Activated CD8-positive, alpha-beta memory T cell treated with anti-CD3 and anti-CD28 coated beads for 36 hours (primary cell): Measurements from ENCODE around the gene GPR171. TPM values are rescaled to one million over a fixed set of nuclear protein-coding genes. Genes with fewer than 3 reads are reported as not detected.

Source experiments
- CTCF ChIA-PET: fragments of 350-600 bp; sonication (Branson Sonifier 250); formaldehyde crosslinking; loops from one replicate; lab custom pipeline; 2021; ENCODE audit warnings: antibody characterized with exemption; lab: Charles Lee
- POLR2A ChIA-PET: fragments of 350-600 bp; sonication (Branson Sonifier 250); formaldehyde crosslinking; loops from one replicate; lab custom pipeline; 2021; ENCODE audit warnings: antibody characterized with exemption; lab: Charles Lee
- total RNA-seq, 2 experiments: library from RNA; stranded (reverse); gene quantifications; one replicate each; pipeline ENCODE4 v1.2.3, GENCODE V29; 2021

Gene GPR171
- total RNA-seq, 2 experiments from 2014 or later: 227 to 229 TPM

GRCh38 chr3:151166161-151166560 lies 36.9 kb downstream of the GPR171 start:
- ChIA-PET POLR2A (no interaction called here), CTCF (interaction anchor here (3.3 kb wide), 1 partner anchor 60 kb away, joined by 31 read pairs; no protein-coding TSS in a partner anchor)

- CTCF ChIA-PET: no interaction called here
- POLR2A ChIA-PET: no interaction called here
Measured at GRCh38 chr3:151165226-151165625, 37.8 kb downstream of the GPR171 start.

DNA sequence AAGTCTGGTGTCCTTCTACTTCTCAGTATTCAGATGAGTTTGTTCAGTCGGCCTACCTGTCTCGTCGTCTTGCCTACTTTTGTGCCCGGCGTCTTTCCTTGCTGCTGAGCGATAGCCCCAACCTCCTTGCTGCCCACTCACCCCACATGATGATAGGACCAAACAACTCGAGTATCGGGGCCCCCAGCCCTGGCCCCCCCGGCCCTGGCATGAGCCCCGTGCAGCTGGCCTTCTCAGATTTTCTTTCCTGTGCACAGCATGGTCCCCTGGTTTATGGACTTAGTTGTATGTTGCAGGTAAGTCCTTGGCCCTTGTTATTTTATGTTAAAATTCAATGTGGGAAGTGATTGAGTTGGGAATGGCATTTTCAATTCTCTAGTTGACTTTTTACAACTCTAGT lies 43.2 kb downstream of the GPR171 start:
- ChIA-PET CTCF (interaction anchor here (1.1 to 1.4 kb wide), 2 partner anchors 8 to 122 kb away, joined by 3 read pairs; no protein-coding TSS in a partner anchor), POLR2A (no interaction called here)

- ChIA-PET POLR2A (no interaction called here), CTCF (interaction anchor here (1.3 to 1.6 kb wide), 3 partner anchors 11 to 130 kb away, joined by 4 to 6 read pairs (median 5); no protein-coding TSS in a partner anchor)
Measured at GRCh38 chr3:151156618-151157216, 46.3 kb downstream of the GPR171 start.

DNA sequence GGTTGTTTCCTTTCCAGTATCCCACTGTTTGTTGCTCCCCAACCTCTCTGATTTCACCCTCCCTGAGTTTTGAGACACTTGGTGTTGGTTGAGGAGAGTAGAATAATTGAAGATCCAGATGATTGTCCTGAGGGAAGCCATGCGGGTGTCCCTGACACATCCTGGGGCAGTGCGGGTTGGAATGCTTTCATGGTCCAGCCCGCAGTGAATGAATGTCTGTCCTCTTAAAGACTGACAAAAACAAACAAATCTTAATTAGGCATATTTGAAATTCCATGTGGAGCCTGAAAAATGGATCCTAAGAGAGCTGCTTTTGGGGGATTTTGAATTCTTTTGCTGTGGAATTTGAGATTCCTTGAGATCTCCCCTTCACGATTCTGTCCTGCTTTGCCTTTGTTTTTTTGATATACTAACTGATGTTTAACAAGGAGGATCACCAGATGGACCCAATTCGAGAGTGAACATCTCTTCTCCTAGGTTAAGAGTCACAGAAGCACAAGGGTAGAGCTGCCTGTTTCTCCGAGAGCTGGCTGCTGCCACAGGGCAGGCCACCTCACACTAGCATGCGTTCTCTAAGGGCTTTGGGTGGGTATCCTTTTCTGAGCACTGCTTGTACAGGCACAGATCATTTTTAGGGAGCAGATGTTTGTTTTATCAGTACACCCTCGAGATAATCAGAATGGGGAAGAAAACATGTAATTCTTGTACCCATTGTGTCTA lies 47.4 kb downstream of the GPR171 start:
- CTCF ChIA-PET: interaction anchor here (1.3 to 1.6 kb wide), 3 partner anchors 10 to 131 kb away, joined by 4 to 6 read pairs (median 5); no protein-coding TSS in a partner anchor
- POLR2A ChIA-PET: no interaction called here

GRCh38 chr3:151154566-151154965 lies 48.5 kb downstream of the GPR171 start:
- POLR2A ChIA-PET: no interaction called here

GRCh38 chr3:151152455-151153079 lies 50.4 kb downstream of the GPR171 start:
- ChIA-PET POLR2A (no interaction called here), CTCF (interaction anchor here (0.6 kb wide), 1 partner anchor 127 kb away, joined by 4 read pairs; no protein-coding TSS in a partner anchor)

More at GRCh38 chr3:151154566-151154965, 48.5 kb downstream of the GPR171 start:
- CTCF ChIA-PET: interaction anchor here (1.2 kb wide), 1 partner anchor 146 kb away, joined by 3 read pairs; no protein-coding TSS in a partner anchor

Other genes starting within 250 kb of the GPR171 start
- gene CLRN1, start 230.5 kb downstream of the GPR171 start, total RNA-seq: not detected
- 1 to 10 TPM; 1.5 to 1.8 TPM for gene MED12L, start 117.6 kb downstream of the GPR171 start, total RNA-seq
- 1 to 10 TPM in 1 of 2 experiments, under 1 TPM in 1; 0.65 to 1.0 TPM for gene P2RY14, start 75.3 kb upstream of the GPR171 start, total RNA-seq
- gene GPR87, start 113.6 kb upstream of the GPR171 start, total RNA-seq: 1 to 10 TPM; 1.0 to 1.2 TPM
- gene P2RY13, start 126.3 kb upstream of the GPR171 start, total RNA-seq: not detected
- not detected for gene P2RY12, start 181.5 kb upstream of the GPR171 start, total RNA-seq